Transverse colon (tissue), 3 donors: Measurements from ENCODE around the gene GPC5.

Experiments used
- CTCF ChIP-seq, 5 experiments: fragments of 200-600 bp in 3 of 5; fragments of 450-650 bp in 2 of 5; sonication (generic) in 3 of 5; IDR thresholded peaks; 1 replicate in 2 of 5; 2 replicates in 3 of 5; pipeline ENCODE4 v1.5.1; 2016 to 2017; ENCODE audit warnings: antibody characterized with exemption in 5 of 5, inconsistent platforms in 3 of 5, mild to moderate bottlenecking in 2 of 5, moderate library complexity in 1 of 5
- EP300 ChIP-seq: sonication (generic); formaldehyde crosslinking; IDR thresholded peaks from one replicate; pipeline ENCODE4 v1.6.1; 2017; ENCODE audit warnings: antibody characterized with exemption, low read depth

- no peak for TF ChIP-seq EP300
- TF ChIP-seq CTCF (IDR thresholded peaks at IDR 0.05): no peak
These were observed 1451.0 kb downstream of the GPC5 start for GRCh38 chr13:92849381-92849780.
